Adipose tissue (tissue), 3 donors: ENCODE results near the gene LOC101059915.

Experiments used
- H3K27ac ChIP-seq: one replicate; pipeline ENCODE4 v1.5.1; 2013; ENCODE audit warnings: low read depth, low read length
- WGBS, 3 donors: extraction: QIAGEN DNeasy Blood & Tissue Kit; methylation state at CpG; one replicate each; pipeline ENCODE4 v1.1.7; 2013; 5-methylcytosine and 5-hydroxymethylcytosine counted together
- donor health status: healthy with polysubstance abuse.
- donor health status: Bipolar disorder and iron deficiency.
- donor health status: healthy.

Gene LOC101059915

GRCh38 chrX:71667328-71668247 lies at the start of gene LOC101059915:
Gene LOC101059915, plus strand, starts transcription at chrX:71667546.
- no peak within 1 kb of the TSS for H3K27ac ChIP-seq
- WGBS, 3 donors: 90 to 95% (median 92%) methylated on average over 27 to 50 of the region's 50 CpGs

- WGBS, 3 donors: 64 to 77% (median 65%) methylated on average over 4 to 8 of the region's 8 CpGs
- no peak overlapping the region for H3K27ac ChIP-seq
Observed at GRCh38 chrX:71617742-71618141, 49.6 kb upstream of the LOC101059915 start.

GRCh38 chrX:71618303-71618721 lies 49.0 kb upstream of the LOC101059915 start, which contains the start of gene CXCR3:
Gene CXCR3, minus strand, starts transcription at chrX:71618511. Its CDS starts 62 bp downstream, at chrX:71618449.
- H3K27ac ChIP-seq: no peak within 1 kb of the TSS
- WGBS, 3 donors: 32 to 68% (median 43%) methylated on average over 4 of the region's 4 CpGs

GRCh38 chrX:71618787-71619186 lies 48.6 kb upstream of the LOC101059915 start:
- H3K27ac ChIP-seq: no peak overlapping the region
- 88 to 98% (median 92%) methylated on average over 3 of the region's 3 CpGs for WGBS, 3 donors

- no peak overlapping the region for H3K27ac ChIP-seq
- WGBS, 3 donors: 77 to 88% (median 86%) methylated on average over 6 to 8 of the region's 8 CpGs
Observed at GRCh38 chrX:71619193-71619592, 48.2 kb upstream of the LOC101059915 start.

GRCh38 chrX:71619986-71620385 lies 47.4 kb upstream of the LOC101059915 start:
- H3K27ac ChIP-seq: no peak overlapping the region
- 71 to 75% methylated on average over 1 of the region's 1 CpG; no CpG with 5 or more reads in 1 of the 3 donors for WGBS, 3 donors

GRCh38 chrX:71621603-71622002 lies 45.7 kb upstream of the LOC101059915 start:
- H3K27ac ChIP-seq: no peak overlapping the region

GRCh38 chrX:71622032-71622575 lies 45.2 kb upstream of the LOC101059915 start:
- 73 to 90% (median 87%) methylated on average over 9 of the region's 9 CpGs for WGBS, 3 donors
- no peak overlapping the region for H3K27ac ChIP-seq

More at GRCh38 chrX:71621603-71622002, 45.7 kb upstream of the LOC101059915 start:
- WGBS, 3 donors: 42 to 57% (median 52%) methylated on average over 6 of the region's 6 CpGs

GRCh38 chrX:71622576-71623450 lies 44.5 kb upstream of the LOC101059915 start:
- 13 to 40% (median 25%) methylated on average over 12 to 13 of the region's 13 CpGs for WGBS, 3 donors

GRCh38 chrX:71623714-71624113 lies 43.6 kb upstream of the LOC101059915 start:
- WGBS, 3 donors: 84 to 89% (median 86%) methylated on average over 3 of the region's 3 CpGs
- H3K27ac ChIP-seq: no peak overlapping the region

More at GRCh38 chrX:71622576-71623450, 44.5 kb upstream of the LOC101059915 start:
- H3K27ac ChIP-seq: no peak overlapping the region

- no peak overlapping the region for H3K27ac ChIP-seq
- 78 to 93% (median 85%) methylated on average over 5 of the region's 5 CpGs for WGBS, 3 donors
Observed at GRCh38 chrX:71625471-71625870, 41.9 kb upstream of the LOC101059915 start.

- H3K27ac ChIP-seq: no peak overlapping the region
- 69 to 96% (median 85%) methylated on average over 5 to 6 of the region's 6 CpGs for WGBS, 3 donors
Observed at GRCh38 chrX:71626576-71626975, 40.8 kb upstream of the LOC101059915 start.

GRCh38 chrX:71627588-71628404 lies 39.5 kb upstream of the LOC101059915 start:
- 74 to 90% (median 82%) methylated on average over 14 of the region's 14 CpGs for WGBS, 3 donors
- H3K27ac ChIP-seq: no peak overlapping the region

GRCh38 chrX:71629467-71629866 lies 37.9 kb upstream of the LOC101059915 start:
- H3K27ac ChIP-seq: no peak overlapping the region
- 69 to 76% (median 71%) methylated on average over 2 of the region's 2 CpGs for WGBS, 3 donors

- H3K27ac ChIP-seq: no peak overlapping the region
- WGBS, 3 donors: 75 to 85% (median 80%) methylated on average over 10 of the region's 10 CpGs
Observed at GRCh38 chrX:71632923-71633657, 34.3 kb upstream of the LOC101059915 start.

GRCh38 chrX:71634366-71634765 lies 33.0 kb upstream of the LOC101059915 start:
- 77 to 93% (median 90%) methylated on average over 6 of the region's 6 CpGs for WGBS, 3 donors
- no peak overlapping the region for H3K27ac ChIP-seq
